Neural progenitor cell (in vitro differentiated cells): ENCODE data around the gene SLC24A2.

ENCODE experiments used
- CTCF ChIP-seq: fragments of 200-600 bp; sonication (generic); IDR thresholded peaks from 2 replicates; pipeline ENCODE4 v1.5.1; 2017; ENCODE audit warnings: antibody characterized with exemption, mild to moderate bottlenecking
- EZH2 ChIP-seq: fragments of 200-600 bp; sonication (generic); IDR thresholded peaks from 2 replicates; pipeline ENCODE4 v1.6.1; 2017; ENCODE audit warnings: antibody characterized with exemption, mild to moderate bottlenecking, moderate library complexity

- TF ChIP-seq EZH2 (no peak), CTCF (no peak)
These were observed 27.9 kb upstream of the SLC24A2 start for GRCh38 chr9:19816769-19817168.
